Measurements from ENCODE around the gene USH1C.
A peak's percentile ranks its signal among the peaks of the same experiment; 100 is the strongest.

USH1C gene

GRCh38 chr11:17469998-17470397 lies 74.2 kb downstream of the USH1C start:
- Histone ChIP-seq H3K23ac (ENCODE audit: low read length in 2 of 2) (no peak overlapping the region), H3K27me3 (ENCODE audit: control insufficient read depth in 1 of 2, insufficient read depth in 1 of 2, low read length in 2 of 2) (peaks cover 42 to 69% of the 10 kb centered on the region in 2 experiments), H3K14ac (ENCODE audit: low read length in 2 of 2) (no peak overlapping the region), H2BK12ac (ENCODE audit: low read length in 2 of 2) (no peak overlapping the region), H2AFZ (ENCODE audit: low read depth, low read length) (no peak overlapping the region), H2BK15ac (ENCODE audit: low read depth, poor library complexity, severe bottlenecking) (no peak overlapping the region), H3K79me1 (replicated peaks; ENCODE audit: low read length, poor library complexity, severe bottlenecking) (no peaks in the 10 kb centered on the region), H3K36me3 (ENCODE audit: control insufficient read depth in 1 of 2, insufficient read depth in 2 of 2, low read depth in 1 of 2, low read length in 2 of 2) (no peaks in the 10 kb centered on the region), H2BK5ac (ENCODE audit: low read depth, low read length, poor library complexity, severe bottlenecking) (no peak overlapping the region), H3K4me1 (ENCODE audit: control insufficient read depth, insufficient read depth, low read depth, low read length) (no peaks in the 10 kb centered on the region), H3K4me3 (ENCODE audit: insufficient read depth in 1 of 2, low read depth in 1 of 2, low read length in 2 of 2) (no peak overlapping the region), H2BK120ac (ENCODE audit: low read depth, low read length) (no peak overlapping the region), H3K4ac (ENCODE audit: low read depth in 1 of 2, low read length in 2 of 2) (no peak overlapping the region), H3K9me3 (ENCODE audit: control insufficient read depth, low read length) (no peaks in the 10 kb centered on the region), H3K18ac (ENCODE audit: low read depth in 1 of 2, low read length in 2 of 2) (no peak overlapping the region), H3K9ac (ENCODE audit: low read length) (no peak overlapping the region), H4K8ac (ENCODE audit: low read length) (no peak overlapping the region), H2AK5ac (ENCODE audit: low read length, severe bottlenecking) (no peak overlapping the region), H3K4me2 (ENCODE audit: low read length, poor library complexity, severe bottlenecking) (no peak overlapping the region), H4K91ac (ENCODE audit: low read length) (no peak overlapping the region), H3K27ac (ENCODE audit: low read length, poor library complexity, severe bottlenecking) (no peak overlapping the region)
- WGBS: 87% methylated on average over 6 of the region's 6 CpGs
- DNase-seq: no peak

DNA sequence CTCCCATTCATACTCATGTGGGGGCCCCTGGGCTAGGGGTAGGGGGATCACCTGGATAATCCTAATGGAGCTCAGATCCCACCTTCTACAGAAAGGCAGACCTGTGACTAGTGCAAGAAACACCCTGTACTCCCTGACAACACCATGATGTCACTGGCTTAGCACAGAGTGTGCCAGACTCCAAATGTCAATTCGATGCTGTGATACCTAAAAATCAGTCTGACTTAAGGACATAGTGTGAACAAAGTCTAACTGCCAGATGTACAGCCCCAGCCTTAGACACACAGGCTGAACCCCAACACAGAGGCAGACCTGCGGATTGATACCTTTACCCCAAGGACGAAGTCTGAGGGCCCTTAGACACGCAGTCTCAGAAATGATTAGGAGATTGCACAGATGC lies 76.1 kb downstream of the USH1C start:
- Histone ChIP-seq H2AFZ (ENCODE audit: low read depth, low read length) (no peak overlapping the region), H3K14ac (ENCODE audit: low read length in 2 of 2) (no peak overlapping the region), H2AK5ac (ENCODE audit: low read length, severe bottlenecking) (no peak overlapping the region), H3K23ac (ENCODE audit: low read length in 2 of 2) (no peak overlapping the region), H2BK120ac (ENCODE audit: low read depth, low read length) (no peak overlapping the region), H3K4me1 (ENCODE audit: control insufficient read depth, insufficient read depth, low read depth, low read length) (no peaks in the 10 kb centered on the region), H4K91ac (ENCODE audit: low read length) (no peak overlapping the region), H3K4me3 (ENCODE audit: insufficient read depth in 1 of 2, low read depth in 1 of 2, low read length in 2 of 2) (no peak overlapping the region), H3K27me3 (ENCODE audit: control insufficient read depth in 1 of 2, insufficient read depth in 1 of 2, low read length in 2 of 2) (peaks cover 24 to 68% of the 10 kb centered on the region in 2 experiments), H2BK12ac (ENCODE audit: low read length in 2 of 2) (no peak overlapping the region), H4K8ac (ENCODE audit: low read length) (no peak overlapping the region), H3K79me1 (replicated peaks; ENCODE audit: low read length, poor library complexity, severe bottlenecking) (no peaks in the 10 kb centered on the region), H3K18ac (ENCODE audit: low read depth in 1 of 2, low read length in 2 of 2) (no peak overlapping the region), H3K27ac (ENCODE audit: low read length, poor library complexity, severe bottlenecking) (no peak overlapping the region), H3K4ac (ENCODE audit: low read depth in 1 of 2, low read length in 2 of 2) (no peak overlapping the region), H3K9ac (ENCODE audit: low read length) (no peak overlapping the region), H3K4me2 (ENCODE audit: low read length, poor library complexity, severe bottlenecking) (no peak overlapping the region), H2BK5ac (ENCODE audit: low read depth, low read length, poor library complexity, severe bottlenecking) (no peak overlapping the region), H3K9me3 (ENCODE audit: control insufficient read depth, low read length) (no peaks in the 10 kb centered on the region), H2BK15ac (ENCODE audit: low read depth, poor library complexity, severe bottlenecking) (no peak overlapping the region), H3K36me3 (ENCODE audit: control insufficient read depth in 1 of 2, insufficient read depth in 2 of 2, low read depth in 1 of 2, low read length in 2 of 2) (no peaks in the 10 kb centered on the region)
- DNase-seq: no peak
- 87% methylated on average over 4 of the region's 4 CpGs for WGBS

GRCh38 chr11:17463546-17464174 lies 80.6 kb downstream of the USH1C start:
- DNase-seq: no peak
- Histone ChIP-seq H2BK15ac (ENCODE audit: low read depth, poor library complexity, severe bottlenecking) (no peak overlapping the region), H4K8ac (ENCODE audit: low read length) (no peak overlapping the region), H2BK5ac (ENCODE audit: low read depth, low read length, poor library complexity, severe bottlenecking) (no peak overlapping the region), H3K4ac (ENCODE audit: low read depth in 1 of 2, low read length in 2 of 2) (no peak overlapping the region), H2AFZ (ENCODE audit: low read depth, low read length) (no peak overlapping the region), H2BK120ac (ENCODE audit: low read depth, low read length) (no peak overlapping the region), H2AK5ac (ENCODE audit: low read length, severe bottlenecking) (no peak overlapping the region), H3K27ac (ENCODE audit: low read length, poor library complexity, severe bottlenecking) (no peak overlapping the region), H3K9ac (ENCODE audit: low read length) (no peak overlapping the region), H3K4me1 (ENCODE audit: control insufficient read depth, insufficient read depth, low read depth, low read length) (no peaks in the 10 kb centered on the region), H3K23ac (ENCODE audit: low read length in 2 of 2) (no peak overlapping the region), H3K18ac (ENCODE audit: low read depth in 1 of 2, low read length in 2 of 2) (no peak overlapping the region), H3K14ac (ENCODE audit: low read length in 2 of 2) (peak overlapping the region in 1 of 2 experiments; percentile 75), H2BK12ac (ENCODE audit: low read length in 2 of 2) (no peak overlapping the region), H4K91ac (ENCODE audit: low read length) (no peak overlapping the region), H3K9me3 (ENCODE audit: control insufficient read depth, low read length) (no peaks in the 10 kb centered on the region), H3K4me2 (ENCODE audit: low read length, poor library complexity, severe bottlenecking) (no peak overlapping the region), H3K36me3 (ENCODE audit: control insufficient read depth in 1 of 2, insufficient read depth in 2 of 2, low read depth in 1 of 2, low read length in 2 of 2) (no peaks in the 10 kb centered on the region), H3K4me3 (ENCODE audit: insufficient read depth in 1 of 2, low read depth in 1 of 2, low read length in 2 of 2) (no peak overlapping the region), H3K27me3 (ENCODE audit: control insufficient read depth in 1 of 2, insufficient read depth in 1 of 2, low read length in 2 of 2) (peaks cover 9 to 72% of the 10 kb centered on the region in 2 experiments), H3K79me1 (replicated peaks; ENCODE audit: low read length, poor library complexity, severe bottlenecking) (no peaks in the 10 kb centered on the region)
- 89% methylated on average over 7 of the region's 11 CpGs for WGBS

DNA sequence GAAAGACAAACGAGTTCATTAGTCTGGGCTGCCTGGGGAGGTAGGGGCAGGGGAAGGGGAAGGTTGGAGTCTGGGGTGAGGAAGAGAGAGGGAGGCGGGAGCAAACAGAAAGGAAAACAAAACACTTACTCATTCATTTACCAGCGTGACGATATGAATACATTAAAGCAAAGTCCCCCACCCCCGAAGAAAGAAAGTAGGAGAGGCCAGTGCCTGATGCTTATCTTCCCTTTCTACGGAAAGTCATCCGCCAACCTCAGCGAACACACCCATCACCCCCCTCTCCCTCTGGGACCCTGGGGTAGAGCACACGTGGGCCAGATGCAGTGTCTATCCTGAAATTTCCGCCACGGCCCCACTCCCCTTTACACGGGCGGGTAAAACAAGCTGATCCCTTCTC lies 81.3 kb downstream of the USH1C start:
- Histone ChIP-seq H2AFZ (ENCODE audit: low read depth, low read length) (no peak overlapping the region), H3K27me3 (ENCODE audit: control insufficient read depth in 1 of 2, insufficient read depth in 1 of 2, low read length in 2 of 2) (peaks cover 11 to 74% of the 10 kb centered on the region in 2 experiments), H3K4ac (ENCODE audit: low read depth in 1 of 2, low read length in 2 of 2) (no peak overlapping the region), H3K14ac (ENCODE audit: low read length in 2 of 2) (no peak overlapping the region), H3K79me1 (replicated peaks; ENCODE audit: low read length, poor library complexity, severe bottlenecking) (no peaks in the 10 kb centered on the region), H2BK15ac (ENCODE audit: low read depth, poor library complexity, severe bottlenecking) (no peak overlapping the region), H2BK120ac (ENCODE audit: low read depth, low read length) (no peak overlapping the region), H2BK12ac (ENCODE audit: low read length in 2 of 2) (no peak overlapping the region), H3K27ac (ENCODE audit: low read length, poor library complexity, severe bottlenecking) (no peak overlapping the region), H2AK5ac (ENCODE audit: low read length, severe bottlenecking) (no peak overlapping the region), H3K36me3 (ENCODE audit: control insufficient read depth in 1 of 2, insufficient read depth in 2 of 2, low read depth in 1 of 2, low read length in 2 of 2) (no peaks in the 10 kb centered on the region), H3K4me2 (ENCODE audit: low read length, poor library complexity, severe bottlenecking) (no peak overlapping the region), H3K9me3 (ENCODE audit: control insufficient read depth, low read length) (no peaks in the 10 kb centered on the region), H2BK5ac (ENCODE audit: low read depth, low read length, poor library complexity, severe bottlenecking) (no peak overlapping the region), H3K18ac (ENCODE audit: low read depth in 1 of 2, low read length in 2 of 2) (no peak overlapping the region), H3K9ac (ENCODE audit: low read length) (no peak overlapping the region), H3K4me1 (ENCODE audit: control insufficient read depth, insufficient read depth, low read depth, low read length) (no peaks in the 10 kb centered on the region), H3K23ac (ENCODE audit: low read length in 2 of 2) (no peak overlapping the region), H4K8ac (ENCODE audit: low read length) (no peak overlapping the region), H3K4me3 (ENCODE audit: insufficient read depth in 1 of 2, low read depth in 1 of 2, low read length in 2 of 2) (no peak overlapping the region), H4K91ac (ENCODE audit: low read length) (no peak overlapping the region)
- DNase-seq: no peak
- WGBS: 83% methylated on average over 11 of the region's 13 CpGs

Measured in mesenchymal stem cell (in vitro differentiated cells and primary cell).